H9 (cell line): ENCODE measurements around the gene CYP21A2. TPM values are rescaled to one million over a fixed set of nuclear protein-coding genes. Genes with fewer than 3 reads are reported as not detected.

Experiments
- DNase-seq: peaks from one replicate; pipeline ENCODE4 v3.0.0-alpha.2; 2017
- H2AFZ ChIP-seq: one replicate; pipeline ENCODE4 v1.6.1; 2013; ENCODE audit warnings: mild to moderate bottlenecking, low read length, control low read depth, moderate library complexity
- H2AK5ac ChIP-seq: 2 replicates; pipeline ENCODE4 v1.6.1; 2013; ENCODE audit warnings: low read length, control low read depth, mixed read lengths; ENCODE audit not compliant: insufficient read length
- H2BK120ac ChIP-seq: one replicate; pipeline ENCODE4 v1.6.1; 2013; ENCODE audit warnings: low read depth, mild to moderate bottlenecking, low read length, control low read depth, inconsistent platforms; ENCODE audit not compliant: poor library complexity, severe bottlenecking
- H2BK12ac ChIP-seq: 2 replicates; pipeline ENCODE4 v1.6.1; 2013; ENCODE audit warnings: low read length, control low read depth, mixed read lengths, low read depth; ENCODE audit not compliant: insufficient read length
- H2BK15ac ChIP-seq: 2 replicates; pipeline ENCODE4 v1.6.1; 2013; ENCODE audit warnings: low read depth, low read length, control low read depth
- H2BK20ac ChIP-seq: one replicate; pipeline ENCODE4 v1.6.1; 2013; ENCODE audit warnings: low read depth, mild to moderate bottlenecking, low read length, control low read depth, inconsistent platforms; ENCODE audit not compliant: poor library complexity, severe bottlenecking
- H2BK5ac ChIP-seq: 2 replicates; pipeline ENCODE4 v1.6.1; 2013; ENCODE audit warnings: low read length, control low read depth, mixed read lengths; ENCODE audit not compliant: insufficient read length
- H3K14ac ChIP-seq: 2 replicates; pipeline ENCODE4 v1.6.1; 2013; ENCODE audit warnings: low read length, control low read depth; ENCODE audit not compliant: insufficient read depth
- H3K18ac ChIP-seq: 2 replicates; pipeline ENCODE4 v1.6.1; 2013; ENCODE audit warnings: low read depth, mild to moderate bottlenecking, mixed read lengths, low read length, control low read depth; ENCODE audit not compliant: insufficient read length
- H3K23ac ChIP-seq: 2 replicates; pipeline ENCODE4 v1.6.1; 2013; ENCODE audit warnings: low read length, control low read depth, mixed read lengths, low read depth; ENCODE audit not compliant: insufficient read length
- H3K23me2 ChIP-seq: 2 replicates; pipeline ENCODE4 v1.6.1; 2013; ENCODE audit warnings: low read depth, mild to moderate bottlenecking, mixed read lengths, low read length, control low read depth; ENCODE audit not compliant: insufficient read length, poor library complexity, severe bottlenecking
- H3K27ac ChIP-seq: 2 replicates; pipeline ENCODE4 v1.5.1; 2013; ENCODE audit warnings: low read length, control low read depth, mixed read lengths, low read depth; ENCODE audit not compliant: insufficient read length
- H3K27me3 ChIP-seq: 2 replicates; pipeline ENCODE4 v1.6.1; 2013; ENCODE audit warnings: low read length, control low read depth, inconsistent platforms; ENCODE audit not compliant: insufficient read depth
- H3K4ac ChIP-seq: 2 replicates; pipeline ENCODE4 v1.6.1; 2013; ENCODE audit warnings: low read depth, mild to moderate bottlenecking, control low read depth, inconsistent platforms, low read length, moderate library complexity
- H3K4me1 ChIP-seq: 2 replicates; pipeline ENCODE4 v1.6.1; 2013; ENCODE audit warnings: low read length, control low read depth, inconsistent platforms; ENCODE audit not compliant: insufficient read depth
- H3K4me2 ChIP-seq: 2 replicates; pipeline ENCODE4 v1.6.1; 2013; ENCODE audit warnings: low read length, control low read depth, mixed read lengths; ENCODE audit not compliant: insufficient read length, insufficient read depth
- H3K56ac ChIP-seq: 2 replicates; pipeline ENCODE4 v1.6.1; 2013; ENCODE audit warnings: low read depth, mild to moderate bottlenecking, mixed read lengths, low read length, control low read depth; ENCODE audit not compliant: insufficient read length
- H3K79me1 ChIP-seq: 2 replicates; pipeline ENCODE4 v1.6.1; 2013; ENCODE audit warnings: low read depth, mild to moderate bottlenecking, moderate library complexity, low read length, control low read depth, inconsistent platforms; ENCODE audit not compliant: insufficient read depth, poor library complexity, severe bottlenecking
- H3K79me2 ChIP-seq: 2 replicates; pipeline ENCODE4 v1.6.1; 2013; ENCODE audit warnings: low read length, control low read depth, inconsistent platforms; ENCODE audit not compliant: insufficient read depth
- H3K9ac ChIP-seq: 2 replicates; pipeline ENCODE4 v1.6.1; 2013; ENCODE audit warnings: low read length, control low read depth, mixed read lengths; ENCODE audit not compliant: insufficient read length; ENCODE audit errors: extremely low read depth
- H3K9me3 ChIP-seq: one replicate; pipeline ENCODE4 v1.6.1; 2013; ENCODE audit warnings: low read depth, low read length, inconsistent platforms; ENCODE audit not compliant: control insufficient read depth
- H3T11ph ChIP-seq: one replicate; pipeline ENCODE4 v1.6.1; 2013; ENCODE audit warnings: mild to moderate bottlenecking, low read length, control low read depth, inconsistent platforms
- H4K20me1 ChIP-seq: one replicate; pipeline ENCODE4 v1.6.1; 2013; ENCODE audit not compliant: control insufficient read depth, insufficient read length, insufficient read depth
- H4K5ac ChIP-seq: 2 replicates; pipeline ENCODE4 v1.6.1; 2013; ENCODE audit warnings: low read depth, mild to moderate bottlenecking, mixed read lengths, low read length, control low read depth; ENCODE audit not compliant: insufficient read length
- H4K8ac ChIP-seq: replicated peaks from 2 replicates; pipeline ENCODE4 v1.6.1; 2013; ENCODE audit warnings: low read length, control low read depth, mixed read lengths, low read depth; ENCODE audit not compliant: insufficient read length
- H4K91ac ChIP-seq: 2 replicates; pipeline ENCODE4 v1.6.1; 2013; ENCODE audit warnings: low read depth, mild to moderate bottlenecking, moderate library complexity, mixed read lengths, low read length, control low read depth; ENCODE audit not compliant: insufficient read length
- H3K27ac Mint-ChIP-seq, 3 experiments: 2 replicates in 2 of 3; 3 replicates in 1 of 3; pipeline ENCODE4 v1.8.0; 2020 to 2021; ENCODE audit warnings: mixed read lengths in 3 of 3, mild to moderate bottlenecking in 1 of 3, moderate library complexity in 1 of 3
- H3K27me3 Mint-ChIP-seq: 2 replicates; pipeline ENCODE4 v1.8.0; 2021; ENCODE audit warnings: low read depth, mild to moderate bottlenecking, moderate library complexity, mixed read lengths
- H3K36me3 Mint-ChIP-seq, 3 experiments: 2 replicates in 2 of 3; 3 replicates in 1 of 3; pipeline ENCODE4 v1.8.0; 2020 to 2021; ENCODE audit warnings: low read depth in 3 of 3, mixed read lengths in 3 of 3; ENCODE audit not compliant: insufficient read depth in 1 of 3
- H3K4me1 Mint-ChIP-seq, 2 experiments: 2 replicates each; pipeline ENCODE4 v1.8.0; 2020; ENCODE audit warnings: mixed read lengths in 2 of 2
- H3K4me3 Mint-ChIP-seq, 2 experiments: 2 replicates in 1 of 2; 3 replicates in 1 of 2; pipeline ENCODE4 v1.8.0; 2020 to 2021; ENCODE audit warnings: mild to moderate bottlenecking in 2 of 2, mixed read lengths in 2 of 2, moderate library complexity in 1 of 2
- H3K9me3 Mint-ChIP-seq, 2 experiments: 2 replicates in 1 of 2; 3 replicates in 1 of 2; pipeline ENCODE4 v1.8.0; 2020; ENCODE audit warnings: mild to moderate bottlenecking in 2 of 2, mixed read lengths in 2 of 2, moderate library complexity in 1 of 2
- WGBS: extraction: QIAGEN DNeasy Blood & Tissue Kit; methylation state at CpG from one replicate; pipeline ENCODE4 v1.1.7; 2013; ENCODE audit warnings: missing lambda C conversion rate, low lambda C conversion rate, mixed read lengths; ENCODE audit not compliant: insufficient read length; ENCODE audit errors: extremely low coverage; 5-methylcytosine and 5-hydroxymethylcytosine counted together
- total RNA-seq: library from RNA; stranded (reverse); gene quantifications from 2 replicates; pipeline ENCODE4 v1.2.1, GENCODE V29; 2021
- TF ChIP-seq, protein P1 (sequence below): fragments of 200-600 bp; sonication (generic); conservative IDR thresholded peaks from 3 replicates; pipeline ENCODE4 v1.8.0; 2021; ENCODE audit warnings: antibody characterized with exemption, mild to moderate bottlenecking

The CYP21A2 gene
- total RNA-seq, 1 experiment from 2014 or later, result not detected

DNA sequence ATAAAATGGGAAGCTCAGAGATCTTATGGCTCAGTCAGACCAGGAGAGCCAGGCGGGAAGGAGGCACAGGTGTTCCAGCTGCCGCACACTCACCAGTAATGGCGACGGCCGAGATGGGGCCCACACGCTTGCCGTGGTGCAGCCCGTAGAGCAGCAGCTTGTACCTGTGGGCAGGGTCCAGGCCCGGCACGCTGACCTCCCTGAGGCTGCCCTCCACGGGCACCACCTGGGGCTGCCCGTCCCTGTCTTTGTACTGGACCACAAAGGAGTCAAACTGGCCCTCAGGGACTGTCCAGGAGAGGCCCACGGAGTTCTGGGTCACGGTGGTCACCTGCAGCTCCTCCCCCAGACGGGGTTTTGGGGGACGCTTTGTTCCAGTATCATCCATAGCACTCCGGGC is 31.2 kb downstream of the CYP21A2 start:
- Histone ChIP-seq H3K9ac (no peak overlapping the region), H3K9me3 (no peaks in the 10 kb centered on the region), H2AK5ac (no peak overlapping the region), H2BK15ac (no peak overlapping the region), H2BK5ac (no peak overlapping the region), H3K27me3 (no peaks in the 10 kb centered on the region), H4K8ac (no peak overlapping the region), H3K18ac (no peak overlapping the region), H3K4me1 (no peaks in the 10 kb centered on the region), H3K4ac (no peak overlapping the region), H2BK20ac (no peak overlapping the region), H3K4me2 (no peak overlapping the region), H2AFZ (no peak overlapping the region), H3K23ac (no peak overlapping the region), H2BK120ac (no peak overlapping the region), H3T11ph (no peak overlapping the region), H3K56ac (no peak overlapping the region), H3K79me1 (no peaks in the 10 kb centered on the region), H4K91ac (no peak overlapping the region), H3K79me2 (no peaks in the 10 kb centered on the region), H2BK12ac (no peak overlapping the region), H3K27ac (no peak overlapping the region), H4K20me1 (no peaks in the 10 kb centered on the region), H4K5ac (no peak overlapping the region), H3K14ac (no peak overlapping the region), H3K23me2 (no peaks in the 10 kb centered on the region)
- Mint-ChIP-seq H3K36me3 (no peaks in the 10 kb centered on the region), H3K27ac (no peak overlapping the region), H3K4me1 (peaks cover 24 to 29% of the 10 kb centered on the region in 2 experiments), H3K4me3 (no peak overlapping the region), H3K27me3 (peaks cover 8% of the 10 kb centered on the region), H3K9me3 (no peaks in the 10 kb centered on the region)
- no peak for DNase-seq
- TF ChIP-seq, protein P1, sequence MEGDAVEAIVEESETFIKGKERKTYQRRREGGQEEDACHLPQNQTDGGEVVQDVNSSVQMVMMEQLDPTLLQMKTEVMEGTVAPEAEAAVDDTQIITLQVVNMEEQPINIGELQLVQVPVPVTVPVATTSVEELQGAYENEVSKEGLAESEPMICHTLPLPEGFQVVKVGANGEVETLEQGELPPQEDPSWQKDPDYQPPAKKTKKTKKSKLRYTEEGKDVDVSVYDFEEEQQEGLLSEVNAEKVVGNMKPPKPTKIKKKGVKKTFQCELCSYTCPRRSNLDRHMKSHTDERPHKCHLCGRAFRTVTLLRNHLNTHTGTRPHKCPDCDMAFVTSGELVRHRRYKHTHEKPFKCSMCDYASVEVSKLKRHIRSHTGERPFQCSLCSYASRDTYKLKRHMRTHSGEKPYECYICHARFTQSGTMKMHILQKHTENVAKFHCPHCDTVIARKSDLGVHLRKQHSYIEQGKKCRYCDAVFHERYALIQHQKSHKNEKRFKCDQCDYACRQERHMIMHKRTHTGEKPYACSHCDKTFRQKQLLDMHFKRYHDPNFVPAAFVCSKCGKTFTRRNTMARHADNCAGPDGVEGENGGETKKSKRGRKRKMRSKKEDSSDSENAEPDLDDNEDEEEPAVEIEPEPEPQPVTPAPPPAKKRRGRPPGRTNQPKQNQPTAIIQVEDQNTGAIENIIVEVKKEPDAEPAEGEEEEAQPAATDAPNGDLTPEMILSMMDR, result no peak
- WGBS, result no CpG with 5 or more reads among the region's 17 CpGs
